NCI-H1694 (cell line): ENCODE results near the gene CGRRF1.

ENCODE experiments used
- DNase-seq: peaks from one replicate; lab custom pipeline; 2025; lab: John Stamatoyannopoulos, UW

The CGRRF1 gene

DNA sequence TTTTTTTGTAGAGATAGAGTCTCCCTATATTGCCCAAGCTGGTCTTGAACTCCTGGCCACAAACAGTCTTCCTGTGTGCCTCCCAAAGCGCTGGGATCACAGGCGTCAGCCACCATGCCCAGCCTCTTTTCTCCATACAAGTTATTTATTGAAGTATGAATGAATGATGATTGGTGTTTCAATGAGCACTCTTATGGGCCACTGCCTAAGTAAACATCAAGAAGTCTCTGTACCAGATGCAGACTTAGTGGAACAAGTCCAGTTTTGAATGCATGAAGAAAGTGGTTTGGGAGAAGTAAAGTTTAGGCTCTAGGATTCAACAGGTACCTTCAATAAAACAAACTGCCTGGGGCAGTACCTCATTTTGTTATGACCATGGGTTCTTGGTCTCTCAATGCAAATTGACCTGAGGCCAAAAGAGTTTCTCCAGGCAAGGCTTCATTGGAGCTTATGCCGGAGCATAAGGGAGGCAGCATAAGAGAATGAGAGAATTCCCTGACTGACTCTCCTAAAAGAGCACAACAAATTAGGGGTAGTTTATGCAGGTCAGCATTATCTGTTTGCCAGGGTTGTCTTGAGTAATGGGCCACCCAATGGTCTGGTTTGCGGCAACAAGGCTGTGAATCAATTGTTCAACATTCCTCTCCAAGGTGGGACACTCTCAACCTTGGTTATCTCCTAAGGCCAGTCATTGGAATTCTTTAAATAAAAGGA, 19.8 kb upstream of the CGRRF1 start:
- DNase-seq = no peak

DNA sequence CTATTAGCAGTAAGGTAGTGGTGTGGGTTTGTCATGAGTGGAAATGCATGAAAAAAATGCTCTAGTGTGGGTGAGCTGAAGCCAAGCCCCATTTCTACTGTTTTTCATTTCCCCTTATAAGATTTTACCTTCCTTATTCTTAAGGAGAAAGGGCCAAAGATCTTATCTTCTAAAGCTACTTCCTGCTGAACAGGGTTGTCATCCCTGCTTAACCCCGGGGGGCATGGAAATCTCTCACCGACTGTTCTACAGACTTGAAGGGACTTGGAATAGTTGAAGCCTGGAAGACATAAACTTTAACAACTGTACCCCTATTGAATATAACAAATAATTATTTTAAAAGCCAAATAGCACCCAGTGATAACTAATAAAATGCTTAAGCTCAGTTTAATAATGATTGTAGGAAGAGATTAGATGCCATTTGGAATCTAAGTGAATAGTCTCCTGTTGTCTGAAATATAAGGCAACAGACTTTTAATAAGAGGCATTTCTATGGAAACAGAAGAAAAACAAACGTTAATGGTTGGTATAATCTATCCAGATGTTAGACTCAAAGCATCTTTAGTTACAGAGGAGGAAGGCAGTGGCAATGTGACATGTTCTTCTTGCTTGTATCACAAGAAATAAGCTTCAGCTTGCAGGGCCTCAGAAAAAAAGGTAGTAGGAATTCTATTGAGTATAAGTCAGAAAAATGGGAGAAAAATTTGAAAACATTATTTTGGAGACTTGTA, 19.1 kb upstream of the CGRRF1 start:
- DNase-seq = no peak

DNA sequence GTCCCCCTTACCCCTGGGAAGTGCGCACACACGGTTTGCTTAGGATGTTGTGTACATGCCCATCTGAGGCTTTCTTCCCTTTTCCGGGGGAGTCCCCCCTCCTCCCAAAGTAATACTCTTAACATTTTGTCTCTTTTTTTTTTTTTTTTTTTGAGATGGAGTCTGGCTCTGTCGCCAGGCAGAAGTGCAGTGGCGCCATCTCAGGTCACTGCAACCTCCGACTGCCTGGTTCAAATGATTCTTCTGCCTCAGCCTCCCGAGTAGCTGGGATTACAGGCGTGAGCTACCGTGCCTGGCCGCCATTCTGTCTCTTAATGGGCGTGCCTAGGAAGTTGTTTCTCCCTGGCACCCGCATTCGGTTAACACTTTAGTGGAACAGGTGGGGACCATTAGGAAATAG, 16.4 kb upstream of the CGRRF1 start:
- no peak for DNase-seq

DNA sequence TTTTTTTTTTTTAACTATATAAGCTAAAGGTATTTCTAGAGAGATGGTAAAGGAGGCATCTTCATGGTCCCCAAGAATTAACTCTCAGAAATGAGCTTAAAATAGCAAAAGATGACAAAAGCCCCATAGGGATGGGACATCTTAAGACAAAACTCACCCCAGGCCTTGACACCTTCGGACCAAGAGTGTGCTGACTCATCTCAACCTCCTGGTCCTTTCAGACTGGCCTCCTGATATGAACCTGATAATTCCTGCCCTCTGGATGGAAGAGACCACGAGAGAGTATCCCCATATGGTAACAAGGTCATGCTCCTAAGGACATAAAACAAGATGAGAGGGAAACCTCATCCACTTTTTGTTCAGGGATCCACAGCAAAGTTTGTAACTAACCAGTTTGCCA, 12.5 kb upstream of the CGRRF1 start:
- no peak for DNase-seq

DNA sequence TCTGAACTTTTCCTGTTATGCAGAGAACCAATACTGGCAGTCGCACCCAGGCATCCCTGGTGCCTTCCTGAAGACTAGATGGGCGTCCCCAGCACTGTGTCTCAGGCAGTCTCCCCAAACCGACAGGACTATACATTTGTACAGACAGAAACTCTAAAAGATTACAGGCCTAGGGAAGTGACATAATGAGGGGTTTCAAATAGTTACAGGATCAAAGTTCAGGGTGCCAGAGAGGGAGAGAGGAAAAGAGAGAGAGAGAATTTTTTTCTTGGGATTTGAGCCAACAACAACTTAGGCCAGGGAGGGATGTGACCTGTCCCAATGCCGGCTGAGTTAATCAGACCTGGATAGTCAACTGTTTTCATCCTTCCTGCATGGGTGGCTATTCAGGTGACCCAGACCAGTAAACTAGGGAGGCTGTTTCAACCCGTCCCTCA, 11.6 kb upstream of the CGRRF1 start:
- no peak for DNase-seq

DNA sequence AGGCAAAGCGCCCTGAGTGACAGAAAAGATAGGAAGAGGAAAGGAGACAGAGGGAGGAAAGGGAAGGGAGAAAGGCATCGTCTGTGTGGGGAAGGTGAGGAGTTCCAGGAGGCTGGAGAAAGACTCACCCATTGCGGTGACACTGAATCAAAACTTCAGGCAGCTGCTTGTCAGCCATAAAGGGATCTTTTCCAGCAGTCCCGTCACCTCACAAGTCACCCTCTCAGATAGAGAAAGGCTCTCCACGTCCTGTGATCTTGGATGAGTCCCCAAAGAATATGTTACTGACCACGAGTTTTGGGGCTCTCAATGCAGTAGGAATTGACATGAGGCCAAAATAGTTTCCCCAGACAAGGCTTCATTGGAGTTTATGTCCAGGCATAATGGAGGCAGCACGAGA, 11.1 kb upstream of the CGRRF1 start:
- no peak for DNase-seq

DNA sequence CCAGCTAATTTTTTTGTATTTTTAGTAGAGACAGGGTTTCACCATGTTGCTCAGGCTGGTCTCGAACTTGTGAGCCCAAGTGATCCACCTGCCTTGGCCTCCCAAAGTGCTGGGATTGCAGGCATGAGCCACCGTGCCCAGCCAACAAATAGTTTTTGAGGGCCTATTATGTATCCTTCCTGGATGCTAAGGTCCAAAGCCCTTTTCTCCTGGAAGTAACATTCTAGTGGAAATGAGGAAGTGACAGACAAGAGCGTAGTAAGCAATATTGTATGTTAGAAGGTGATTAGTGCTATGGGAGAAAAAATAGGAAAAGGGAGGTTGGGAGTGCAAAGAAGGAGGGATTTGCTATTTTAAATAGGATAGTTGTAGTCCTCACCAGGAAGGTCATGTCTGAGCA, 9.0 kb upstream of the CGRRF1 start:
- no peak for DNase-seq

DNA sequence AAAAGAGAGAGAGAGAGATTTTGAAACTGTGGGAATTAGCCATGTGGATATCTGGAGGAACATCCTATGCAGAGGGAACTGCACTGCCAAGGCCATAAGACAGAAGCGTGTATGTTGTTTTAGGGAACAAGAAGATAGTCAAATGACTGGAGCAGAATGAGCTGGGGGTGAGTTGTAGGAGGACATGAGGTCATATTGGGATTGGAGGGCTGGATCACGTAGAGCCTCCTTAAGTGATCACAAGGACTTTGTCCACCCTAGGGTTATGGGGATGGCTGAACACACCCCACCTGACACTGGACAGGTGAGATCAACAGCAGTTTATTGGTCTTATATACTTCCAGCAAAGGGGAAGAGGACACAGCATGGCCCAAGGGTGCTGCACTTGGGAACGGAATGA, 8.2 kb upstream of the CGRRF1 start:
- DNase-seq = no peak

DNA sequence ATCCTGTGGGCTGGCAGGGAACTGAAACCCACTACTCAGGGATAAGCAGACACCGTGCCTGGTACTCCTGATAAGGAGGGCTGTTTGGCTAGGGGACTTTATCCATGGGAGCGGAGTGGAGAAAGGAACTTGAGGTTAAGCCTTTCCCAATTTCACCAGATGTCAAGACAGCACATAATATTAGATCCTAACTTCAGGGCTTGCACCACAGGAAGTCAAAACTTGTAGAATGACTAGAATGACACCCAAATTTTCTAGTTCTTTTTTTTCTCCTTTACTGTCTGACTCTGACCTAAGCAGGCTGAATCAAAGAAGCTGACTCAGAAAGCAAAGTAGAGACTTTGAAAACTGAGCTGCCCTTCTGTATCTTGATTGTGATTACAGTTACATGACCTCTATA, 7.1 kb upstream of the CGRRF1 start:
- DNase-seq = no peak

DNA sequence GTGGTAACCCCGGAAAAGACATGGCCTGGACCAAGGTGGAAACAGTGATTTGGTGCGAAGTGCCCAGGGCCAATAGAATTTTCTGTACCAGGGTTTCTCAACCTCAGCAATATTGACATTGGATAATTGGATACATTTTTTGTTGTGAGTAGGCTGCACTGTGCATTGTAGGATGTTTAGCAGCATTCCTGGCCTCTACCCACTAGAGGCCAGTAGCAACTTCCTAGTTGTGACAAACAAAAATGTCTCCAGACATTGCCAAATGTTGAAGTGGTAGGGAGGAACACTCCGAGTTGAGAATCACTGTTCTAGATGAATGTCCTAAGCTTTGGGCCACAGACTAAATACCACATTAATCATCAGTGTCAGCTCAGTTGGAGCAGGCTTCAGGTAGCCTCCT, 6.2 kb upstream of the CGRRF1 start:
- no peak for DNase-seq

DNA sequence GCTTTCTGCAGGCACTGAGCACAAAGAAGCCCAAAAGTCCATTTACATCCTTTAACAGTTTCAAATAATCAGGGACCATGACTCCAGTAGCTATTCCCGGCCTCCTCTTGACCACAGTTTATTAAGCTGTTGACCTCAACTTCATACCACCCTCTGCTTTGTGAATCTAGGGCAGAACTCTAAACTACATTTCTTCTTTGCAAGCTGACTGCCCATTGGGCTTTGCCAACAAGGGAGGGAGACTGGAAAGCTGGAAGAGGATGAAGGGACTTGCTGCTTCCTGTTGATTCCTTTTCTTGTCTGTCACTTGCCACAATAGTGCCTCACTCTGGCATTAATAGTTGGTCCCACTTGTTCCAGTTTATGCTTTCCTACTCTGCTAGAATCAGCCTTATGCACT, 2.7 kb downstream of the CGRRF1 start:
- DNase-seq = no peak

DNA sequence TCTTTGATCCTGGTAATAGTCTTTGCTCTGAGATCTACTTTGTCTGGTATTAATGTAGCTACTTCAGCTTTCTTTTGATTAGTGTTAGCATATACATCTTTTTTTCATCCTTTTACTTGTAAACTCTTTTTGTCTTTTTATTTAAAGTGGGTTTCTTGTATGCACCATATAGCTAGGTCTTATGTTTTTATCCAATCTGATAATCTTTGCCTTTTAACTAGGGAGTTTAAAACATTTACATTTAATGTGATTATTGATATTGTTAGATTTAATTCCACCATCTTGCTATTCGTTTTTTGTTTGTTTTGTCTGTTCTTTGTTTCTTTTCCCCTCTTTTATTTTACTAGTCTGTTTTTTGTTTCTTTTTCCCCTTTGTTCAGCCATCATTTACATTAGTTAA, 6.0 kb downstream of the CGRRF1 start:
- DNase-seq = no peak

DNA sequence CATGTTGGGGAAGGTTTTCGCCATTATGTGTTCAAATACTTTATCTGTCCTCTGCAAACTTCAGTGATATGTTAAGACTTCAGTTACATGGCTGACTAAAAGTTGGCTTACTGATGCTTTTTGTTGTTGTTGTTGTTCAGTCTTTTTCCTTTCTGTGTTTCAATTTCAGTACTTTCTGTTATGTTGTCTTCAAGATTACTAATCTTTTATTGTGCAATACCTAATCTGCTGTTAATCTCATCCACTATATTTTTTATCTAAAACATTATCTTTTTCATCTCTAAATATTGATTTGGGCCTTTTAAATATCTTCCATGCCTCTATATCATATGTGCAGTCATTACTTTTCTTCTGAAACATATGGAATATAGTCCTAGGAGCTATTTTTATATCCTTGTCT, 7.0 kb downstream of the CGRRF1 start:
- DNase-seq = no peak

DNA sequence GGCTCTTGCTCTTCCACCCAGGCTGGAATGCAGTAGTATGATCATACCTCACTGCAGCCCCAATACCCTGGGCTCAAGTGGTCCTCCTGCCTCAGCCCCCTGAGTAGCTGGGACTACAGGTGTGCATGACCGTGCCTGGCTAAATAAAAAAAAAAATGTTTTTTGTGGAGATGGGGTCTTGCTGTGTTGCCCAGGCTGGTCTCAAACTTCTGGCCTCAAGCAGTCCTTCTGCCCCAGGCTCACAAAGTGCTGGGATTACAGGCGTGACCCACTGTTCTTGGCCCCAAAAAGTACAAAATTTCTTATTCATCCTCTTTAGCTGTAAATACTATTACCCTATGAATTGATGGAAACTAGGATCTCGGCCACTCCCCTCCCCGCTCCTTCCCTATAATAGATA, 14.7 kb downstream of the CGRRF1 start:
- DNase-seq = no peak

DNA sequence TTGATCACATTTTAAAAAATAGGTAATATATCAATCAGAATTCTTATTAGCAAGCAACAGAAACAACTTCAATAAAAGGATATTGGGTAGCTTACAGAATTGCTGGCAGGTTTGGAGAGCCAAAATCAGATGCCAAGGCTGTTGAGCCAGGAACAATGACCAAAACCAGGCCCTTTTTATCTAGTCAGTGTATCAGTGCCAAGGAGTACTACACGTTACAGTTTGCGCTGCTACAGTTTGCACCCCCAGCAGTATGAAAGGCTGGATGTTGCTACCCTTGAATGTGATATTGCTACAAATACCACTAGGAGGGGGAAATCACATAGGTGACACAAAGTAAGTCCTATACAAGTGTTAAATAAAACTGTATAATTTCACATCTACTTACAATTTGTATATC, 19.3 kb downstream of the CGRRF1 start:
- DNase-seq = no peak

DNA sequence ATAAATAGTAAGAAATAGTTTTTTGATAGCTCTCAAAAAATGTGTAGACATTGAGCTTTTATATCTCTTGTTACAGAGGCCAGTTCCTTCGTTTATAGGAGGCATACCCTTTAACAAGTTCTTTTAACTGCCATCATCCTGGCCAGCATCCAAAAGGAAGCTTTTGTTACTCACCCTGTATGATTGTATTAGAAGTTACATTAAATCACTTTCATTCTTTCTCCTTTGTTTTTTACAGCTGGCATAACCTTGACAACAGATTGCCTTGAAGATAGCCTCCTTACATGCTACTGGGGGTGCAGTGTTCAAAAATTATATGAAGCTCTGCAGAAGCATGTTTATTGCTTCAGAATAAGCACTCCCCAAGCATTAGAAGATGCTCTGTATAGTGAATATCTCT, 20.1 kb downstream of the CGRRF1 start:
- DNase-seq = no peak

DNA sequence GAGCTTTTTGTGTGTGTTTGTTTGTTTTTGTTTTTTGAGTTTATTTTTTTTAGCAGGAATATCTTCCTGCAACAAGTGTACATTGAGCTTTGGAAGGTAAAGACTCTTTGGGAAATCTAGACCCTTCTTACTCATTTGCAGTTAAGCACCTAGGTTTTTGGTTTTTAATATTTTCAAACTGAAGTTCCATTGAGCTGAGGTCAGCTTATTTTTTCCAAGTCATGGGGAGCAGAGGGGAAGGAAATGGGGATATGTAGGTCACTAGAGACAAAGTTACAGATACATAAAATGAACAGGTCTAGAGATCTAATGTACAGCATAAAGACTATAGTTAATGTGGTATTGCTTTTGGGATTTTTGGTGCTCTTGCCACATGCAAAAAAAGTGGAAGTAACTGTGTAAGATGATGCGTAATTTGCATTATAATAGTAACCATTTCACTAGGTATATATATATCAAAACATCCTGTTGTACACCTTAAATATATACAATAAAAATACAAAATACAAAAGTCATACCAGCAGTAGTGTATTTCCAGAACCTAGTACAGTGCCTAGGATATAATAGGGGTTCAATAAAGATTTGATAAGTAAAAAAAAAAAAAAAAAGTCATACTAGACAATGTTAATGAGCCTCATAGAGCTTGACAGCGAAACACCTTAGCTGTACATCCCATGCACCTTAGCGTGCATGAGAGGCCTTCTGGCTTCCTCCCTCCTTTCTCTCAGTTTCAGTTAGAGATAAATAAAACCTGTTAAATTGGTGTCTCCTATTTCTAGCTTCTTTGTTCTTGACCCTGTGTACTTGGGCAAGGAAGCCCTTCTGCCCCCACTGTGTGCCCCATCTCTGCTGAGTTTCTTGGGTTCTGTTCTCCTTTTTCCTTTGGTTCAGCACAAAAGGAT, 22.7 kb downstream of the CGRRF1 start:
- DNase-seq = no peak

DNA sequence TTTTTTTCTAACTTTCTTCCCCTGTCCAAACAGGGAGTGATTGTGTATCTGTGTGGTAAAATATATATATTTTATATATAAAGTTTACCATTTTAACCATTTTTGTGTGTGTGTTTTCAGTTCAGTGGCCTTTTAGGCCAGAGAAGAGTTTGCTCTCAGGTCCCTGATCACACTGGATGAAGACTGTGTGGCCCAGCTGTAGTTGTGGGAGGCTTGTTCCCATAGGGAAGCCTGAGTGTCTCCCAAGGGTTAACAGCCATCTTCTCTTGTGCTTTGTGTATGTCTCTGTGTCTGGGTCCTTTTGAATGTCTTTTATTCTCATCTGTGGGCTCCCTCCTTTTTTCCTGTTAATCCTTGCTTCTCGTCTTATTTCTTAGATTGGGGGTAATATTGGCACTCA, 23.4 kb downstream of the CGRRF1 start:
- no peak for DNase-seq

DNA sequence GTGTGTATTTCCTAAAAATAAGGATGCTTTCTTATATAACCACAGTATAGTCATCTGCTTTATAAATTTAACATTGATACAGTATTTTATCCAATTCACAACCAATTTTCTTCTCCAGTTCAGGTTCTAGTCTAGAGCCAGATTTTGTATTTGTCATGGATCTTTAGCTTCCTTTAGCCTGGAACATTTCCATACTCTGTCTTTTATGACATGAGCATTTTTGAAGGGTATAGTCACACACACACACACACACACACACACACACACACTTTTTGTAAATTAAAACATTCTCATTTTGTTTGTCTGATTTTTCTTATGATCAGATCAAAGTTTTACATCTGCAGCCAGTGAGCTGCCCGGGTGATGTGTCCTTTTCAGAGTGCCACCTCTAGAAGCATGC, 25.4 kb downstream of the CGRRF1 start:
- DNase-seq = no peak

DNA sequence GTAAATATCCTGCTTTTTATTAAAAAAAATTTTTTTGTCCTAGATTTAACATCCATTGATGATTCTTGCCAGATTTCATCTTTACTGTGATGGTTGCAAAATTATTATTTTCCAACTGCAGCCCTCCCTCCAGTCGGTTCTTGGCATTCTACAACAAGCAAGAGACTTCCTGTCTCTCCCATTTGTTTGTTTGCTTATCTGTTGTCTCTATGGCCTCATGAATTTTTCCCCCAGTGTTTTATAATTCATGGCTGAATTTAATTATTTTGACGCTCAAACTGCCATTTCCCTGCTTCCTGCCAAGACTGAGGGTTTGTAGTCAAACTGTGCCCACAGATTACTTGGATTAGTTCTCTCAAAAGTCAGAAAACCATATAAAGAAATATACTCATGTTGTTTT, 25.9 kb downstream of the CGRRF1 start:
- DNase-seq = no peak

DNA sequence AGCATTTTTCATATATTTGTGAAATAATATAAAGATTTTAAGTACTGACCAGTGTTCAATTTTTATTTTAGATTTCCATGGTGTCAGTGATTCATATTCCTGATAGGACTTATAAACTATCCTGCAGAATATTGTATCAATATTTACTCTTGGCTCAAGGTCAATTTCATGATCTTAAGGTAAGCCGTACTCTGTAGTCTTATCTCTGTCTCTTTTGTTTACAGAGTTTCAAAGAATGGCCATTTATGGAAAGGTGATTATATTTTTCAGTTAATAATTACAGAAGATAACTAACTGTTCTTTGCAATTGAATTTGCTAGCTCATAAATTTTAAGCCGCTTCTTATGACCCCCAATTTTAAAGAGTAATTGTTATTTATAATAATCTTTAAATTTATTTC, 27.9 kb downstream of the CGRRF1 start:
- DNase-seq = no peak

DNA sequence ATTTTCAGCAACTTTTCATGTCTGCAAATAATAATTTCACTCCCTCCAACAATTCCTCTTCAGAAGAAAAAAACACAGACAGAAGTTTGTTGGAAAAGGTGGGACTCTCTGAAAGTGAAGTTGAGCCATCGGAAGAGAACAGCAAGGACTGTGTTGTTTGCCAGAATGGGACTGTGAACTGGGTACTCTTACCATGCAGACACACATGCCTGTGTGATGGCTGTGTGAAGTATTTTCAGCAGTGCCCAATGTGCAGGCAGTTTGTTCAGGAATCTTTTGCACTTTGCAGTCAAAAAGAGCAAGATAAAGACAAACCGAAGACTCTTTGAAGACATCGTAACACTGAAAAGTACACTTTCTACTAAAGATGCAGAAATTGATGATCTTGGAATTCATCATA, 28.3 kb downstream of the CGRRF1 start:
- no peak for DNase-seq

DNA sequence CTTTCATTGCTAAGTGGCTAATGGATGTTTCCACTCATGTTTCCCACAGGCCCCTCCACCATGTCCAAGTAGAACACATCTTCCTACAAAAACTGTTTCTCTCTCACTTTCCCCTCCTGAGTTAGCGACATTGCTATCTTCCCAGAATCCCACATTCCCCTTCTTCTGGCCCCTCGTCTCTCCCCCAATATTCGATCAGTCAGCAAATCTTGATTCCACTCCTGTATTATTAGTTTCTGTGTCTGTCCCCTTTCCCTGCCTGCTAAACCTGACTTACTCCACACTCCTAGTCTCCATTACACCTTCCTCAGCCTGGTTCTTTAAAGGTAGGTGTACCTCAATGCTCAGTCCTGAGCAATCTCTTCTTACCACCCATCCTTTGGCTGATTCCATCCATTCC, 37.9 kb downstream of the CGRRF1 start:
- DNase-seq = no peak
